GM19438 (cell line): ENCODE data around the gene NF1.

Experiments
- ATAC-seq: cut with Tn5 transposase; IDR thresholded peaks from one replicate; pipeline ENCODE4 v1.9.1; 2021; ENCODE audit warnings: low read depth; ENCODE audit not compliant: unreplicated experiment

Gene NF1

GRCh38 chr17:31415004-31415454 lies 320.3 kb downstream of the NF1 start:
- no peak for ATAC-seq

GRCh38 chr17:31415640-31416502 lies 321.1 kb downstream of the NF1 start:
- ATAC-seq, result no peak

GRCh38 chr17:31416503-31416923 lies 321.7 kb downstream of the NF1 start:
- ATAC-seq, result no peak

GRCh38 chr17:31417051-31417792 lies 322.4 kb downstream of the NF1 start:
- no peak for ATAC-seq

GRCh38 chr17:31418773-31419350 lies 324.1 kb downstream of the NF1 start:
- ATAC-seq, result no peak

- ATAC-seq, result no peak
Measured at GRCh38 chr17:31422443-31422842, 327.7 kb downstream of the NF1 start.

- no peak for ATAC-seq
Measured at GRCh38 chr17:31424944-31425281, 330.1 kb downstream of the NF1 start.

GRCh38 chr17:31425282-31426040 lies 330.7 kb downstream of the NF1 start:
- no peak for ATAC-seq
